VCaP (cell line): ENCODE data around the gene S100A13.

ENCODE experiments used
- H3K27ac ChIP-seq: fragments of 450-650 bp; 2 replicates; pipeline ENCODE4 v1.5.1; 2017
- TF ChIP-seq, protein P1 (sequence below): fragments of 450-650 bp; conservative IDR thresholded peaks from 2 replicates; pipeline ENCODE4 v1.5.1; 2017; ENCODE audit warnings: mild to moderate bottlenecking, moderate library complexity

S100A13 gene

DNA sequence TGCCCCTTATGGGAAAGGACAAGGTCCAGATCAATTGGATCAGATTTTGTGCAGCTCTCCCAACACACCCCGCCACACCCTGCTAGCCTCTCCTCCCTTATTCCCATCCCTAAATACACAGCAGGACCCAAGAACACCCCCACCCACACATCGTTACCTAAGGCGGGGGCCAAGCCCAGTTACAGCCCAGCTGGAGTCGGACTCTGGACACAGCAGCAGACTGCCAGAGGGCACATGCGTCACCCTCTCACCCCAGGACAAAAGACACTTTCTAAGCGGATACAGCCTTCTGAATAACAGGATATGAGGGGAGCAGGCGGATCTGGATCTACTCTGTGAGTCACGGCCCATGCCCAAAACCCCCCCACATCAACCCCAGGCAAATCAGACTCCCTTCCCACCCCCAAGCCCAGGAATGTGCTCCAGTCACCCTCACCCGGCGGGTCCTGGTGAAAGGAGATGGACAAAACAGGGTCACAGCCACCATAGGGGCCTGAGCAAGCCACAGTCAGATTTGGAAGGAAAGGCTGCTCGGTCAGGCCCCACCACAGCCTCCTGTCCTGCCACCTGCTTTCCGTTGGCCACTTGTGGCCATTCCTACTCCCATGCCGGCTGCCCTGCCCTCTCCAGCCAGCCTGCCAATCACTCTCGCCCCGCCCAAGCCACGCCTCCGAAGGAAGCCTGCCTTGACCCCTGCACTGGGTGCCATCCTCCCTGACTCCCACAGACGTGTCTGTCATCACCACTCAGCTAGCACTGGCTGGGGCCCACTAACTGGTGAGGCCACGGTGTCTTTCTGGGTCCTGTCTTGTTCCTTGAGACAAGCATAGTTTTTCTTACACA is 18.3 kb downstream of the S100A13 start:
- TF ChIP-seq, protein P1, sequence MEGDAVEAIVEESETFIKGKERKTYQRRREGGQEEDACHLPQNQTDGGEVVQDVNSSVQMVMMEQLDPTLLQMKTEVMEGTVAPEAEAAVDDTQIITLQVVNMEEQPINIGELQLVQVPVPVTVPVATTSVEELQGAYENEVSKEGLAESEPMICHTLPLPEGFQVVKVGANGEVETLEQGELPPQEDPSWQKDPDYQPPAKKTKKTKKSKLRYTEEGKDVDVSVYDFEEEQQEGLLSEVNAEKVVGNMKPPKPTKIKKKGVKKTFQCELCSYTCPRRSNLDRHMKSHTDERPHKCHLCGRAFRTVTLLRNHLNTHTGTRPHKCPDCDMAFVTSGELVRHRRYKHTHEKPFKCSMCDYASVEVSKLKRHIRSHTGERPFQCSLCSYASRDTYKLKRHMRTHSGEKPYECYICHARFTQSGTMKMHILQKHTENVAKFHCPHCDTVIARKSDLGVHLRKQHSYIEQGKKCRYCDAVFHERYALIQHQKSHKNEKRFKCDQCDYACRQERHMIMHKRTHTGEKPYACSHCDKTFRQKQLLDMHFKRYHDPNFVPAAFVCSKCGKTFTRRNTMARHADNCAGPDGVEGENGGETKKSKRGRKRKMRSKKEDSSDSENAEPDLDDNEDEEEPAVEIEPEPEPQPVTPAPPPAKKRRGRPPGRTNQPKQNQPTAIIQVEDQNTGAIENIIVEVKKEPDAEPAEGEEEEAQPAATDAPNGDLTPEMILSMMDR, result no peak
- no peak overlapping the region for H3K27ac ChIP-seq

DNA sequence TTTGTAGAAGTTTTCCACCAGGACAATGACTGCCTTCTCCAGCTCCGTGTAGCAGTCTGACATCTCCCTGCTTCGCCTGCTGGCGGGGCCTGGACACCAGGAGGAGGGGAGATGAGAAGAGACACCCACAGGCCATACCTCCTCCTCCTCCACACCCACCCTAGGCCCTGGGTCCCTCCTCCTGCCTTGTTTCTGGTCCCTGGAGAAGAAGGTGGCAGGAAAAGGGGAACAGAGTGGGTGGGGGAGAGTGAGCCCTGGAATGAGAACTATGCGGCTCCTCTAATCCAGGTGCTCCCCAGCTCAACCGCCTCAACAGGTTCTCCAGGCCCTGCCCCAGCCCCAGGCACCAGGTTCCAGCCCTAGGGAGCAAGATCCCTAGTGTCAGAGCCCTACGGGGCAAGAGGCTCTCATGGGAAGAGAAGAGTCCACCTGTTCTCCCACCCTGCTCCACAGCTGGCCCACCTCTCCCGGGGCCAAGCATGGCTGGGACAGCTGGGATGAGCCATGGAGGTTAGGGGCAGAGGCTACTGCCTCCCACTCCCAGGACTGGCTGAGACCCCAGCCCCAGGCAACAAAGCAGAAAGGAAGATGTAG is 19.1 kb downstream of the S100A13 start:
- H3K27ac ChIP-seq, result no peak overlapping the region
- TF ChIP-seq, protein P1, result no peak

DNA sequence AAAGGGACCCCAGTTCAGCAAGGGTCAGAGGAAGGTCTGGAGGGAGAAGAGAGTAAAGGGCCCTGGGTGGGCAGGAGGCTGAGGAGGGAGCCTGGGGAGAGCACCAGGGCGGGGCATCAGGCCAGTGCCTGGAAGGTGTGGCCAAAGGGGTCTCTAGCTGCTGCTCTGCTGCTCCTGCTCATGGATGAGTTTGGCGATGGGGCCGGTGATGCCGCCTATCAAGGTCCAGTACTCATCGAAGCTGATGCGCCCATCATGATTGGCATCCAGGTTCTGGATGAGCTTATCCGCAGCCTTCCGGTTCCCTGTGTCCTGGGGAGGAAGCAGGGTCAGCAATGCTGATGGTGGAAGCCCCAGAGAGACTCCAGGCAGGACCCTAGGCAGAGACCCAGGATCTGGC is 19.9 kb downstream of the S100A13 start:
- no peak overlapping the region for H3K27ac ChIP-seq
- TF ChIP-seq, protein P1, result no peak

DNA sequence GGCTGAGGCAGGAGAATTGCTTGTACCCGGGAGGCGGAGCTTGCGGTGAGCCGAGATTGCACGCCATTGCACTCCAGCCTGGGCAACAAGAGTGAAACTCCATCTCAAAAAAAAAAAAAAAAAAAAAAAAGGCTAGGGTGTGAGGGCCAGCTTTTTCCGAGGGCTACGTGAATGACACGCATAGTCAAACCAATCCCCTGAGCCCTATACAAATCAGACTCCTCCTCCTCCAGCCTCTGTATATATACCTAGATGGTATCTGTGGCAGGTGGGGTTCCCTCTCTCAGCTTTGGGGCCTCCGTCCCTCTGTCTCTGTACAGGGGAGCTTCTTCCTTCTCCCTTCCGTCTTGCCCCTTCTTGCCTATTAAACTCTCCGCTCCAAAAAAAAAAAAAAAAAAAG is 21.1 kb downstream of the S100A13 start:
- TF ChIP-seq, protein P1, result no peak
- no peak overlapping the region for H3K27ac ChIP-seq

DNA sequence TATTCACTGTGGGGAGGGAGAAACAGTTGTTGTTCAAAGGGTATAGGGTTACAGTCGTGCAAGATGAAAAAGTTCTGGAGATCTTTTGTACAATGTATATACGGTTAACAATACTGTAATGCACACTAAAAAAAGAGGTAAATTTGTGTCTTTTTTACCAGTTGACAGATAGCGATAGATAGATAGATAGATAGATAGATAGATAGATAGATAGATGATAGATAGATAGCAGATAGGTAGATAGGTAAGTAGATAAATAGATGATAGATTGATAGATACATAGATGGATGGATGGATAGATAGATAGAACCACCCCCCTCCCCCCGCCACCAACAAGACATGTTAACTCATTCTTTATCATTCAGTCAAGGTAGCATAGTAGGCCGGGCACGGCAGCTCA is 24.6 kb downstream of the S100A13 start:
- TF ChIP-seq, protein P1, result no peak
- no peak overlapping the region for H3K27ac ChIP-seq

DNA sequence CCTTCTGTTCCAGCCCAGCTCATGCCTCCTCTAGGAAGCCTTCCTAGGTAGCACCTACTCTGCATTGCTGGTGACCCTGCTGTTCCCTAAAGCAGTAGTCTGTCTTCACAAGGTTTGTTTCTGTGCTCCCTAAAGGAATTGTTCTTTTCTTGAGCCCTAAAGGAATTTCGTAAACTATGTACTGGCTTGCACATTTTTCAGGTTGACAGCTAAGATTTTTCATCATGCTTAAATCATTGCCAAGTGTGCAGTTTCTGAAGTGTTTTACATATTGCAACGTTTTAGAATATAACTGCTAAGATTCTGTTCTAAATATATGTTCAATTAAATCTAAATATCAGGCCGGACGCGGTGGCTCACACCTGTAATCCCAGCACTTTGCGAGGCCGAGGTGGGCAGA is 27.5 kb downstream of the S100A13 start:
- no peak overlapping the region for H3K27ac ChIP-seq
- TF ChIP-seq, protein P1, result no peak

DNA sequence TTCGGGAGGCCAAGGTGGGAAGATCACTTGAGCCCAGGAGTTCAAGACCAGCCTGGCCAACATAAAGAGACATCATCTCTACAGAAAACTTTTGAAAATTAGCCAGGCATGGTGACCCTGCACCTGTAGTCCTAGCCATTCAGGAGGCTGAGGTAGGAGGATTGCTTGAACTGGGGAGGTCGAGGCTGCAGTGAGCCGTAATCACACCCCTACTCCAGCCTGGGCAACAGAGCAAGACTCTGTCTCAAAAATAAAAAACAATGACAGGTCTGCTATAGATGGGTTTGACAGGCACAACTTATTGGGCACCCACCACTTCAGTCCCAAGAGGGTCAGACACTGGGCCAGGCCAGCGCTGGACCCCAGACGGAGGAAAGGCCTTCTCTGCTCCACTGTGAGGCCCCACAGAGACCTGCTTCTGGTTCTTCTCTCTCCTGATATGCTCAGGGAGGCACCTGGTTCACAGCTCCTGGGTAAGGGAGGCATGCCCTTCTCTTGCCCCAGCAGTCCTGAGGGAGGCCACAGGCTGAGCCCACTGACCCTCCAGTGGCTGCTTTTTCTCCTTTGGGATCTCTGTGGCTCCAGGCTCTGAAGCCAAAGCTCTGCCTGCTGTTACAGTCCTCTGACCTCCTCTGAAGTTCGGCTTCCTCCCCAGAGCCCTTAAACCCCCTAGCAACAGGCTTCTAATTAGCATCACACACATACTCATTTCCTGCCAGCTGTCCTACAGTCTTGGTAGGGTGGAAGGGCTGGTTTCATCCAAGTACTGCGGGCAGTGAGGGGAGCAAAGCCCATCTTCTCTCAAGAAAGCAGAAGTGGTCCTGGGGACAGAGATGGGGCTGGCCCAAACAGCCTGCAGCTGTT is 28.8 kb downstream of the S100A13 start:
- H3K27ac ChIP-seq, result no peak overlapping the region
- TF ChIP-seq, protein P1, result no peak
